Right kidney (tissue), 9 donors: ENCODE measurements around the gene LTO1.

ENCODE experiments used
- DNase-seq: peaks from one replicate; pipeline ENCODE4 v3.0.0-alpha.2; 2016
- long read RNA-seq, 8 donors: transcript quantifications; one replicate each; lab custom pipeline, GENCODE V29; 2026

Gene LTO1, protein sequence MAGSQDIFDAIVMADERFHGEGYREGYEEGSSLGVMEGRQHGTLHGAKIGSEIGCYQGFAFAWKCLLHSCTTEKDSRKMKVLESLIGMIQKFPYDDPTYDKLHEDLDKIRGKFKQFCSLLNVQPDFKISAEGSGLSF
- long read RNA-seq, donor 1, transcript LTO1-201 (5 exons, 2,478 nt): major isoform, 5 of 8 reads
- long read RNA-seq, donor 1, partial matches to known transcripts: 0 of 8 reads
- long read RNA-seq, donor 1, other reads (novel, unspliced or antisense): 0 of 8 reads
- long read RNA-seq, donor 2, partial matches to known transcripts: 41 of 45 reads
- long read RNA-seq, donor 2, other reads (novel, unspliced or antisense): 0 of 45 reads
- long read RNA-seq, donor 3, partial matches to known transcripts: 0 of 2 reads
- long read RNA-seq, donor 3, other reads (novel, unspliced or antisense): 0 of 2 reads
- long read RNA-seq, donor 4, partial matches to known transcripts: 0 of 3 reads
- long read RNA-seq, donor 4, other reads (novel, unspliced or antisense): 0 of 3 reads
- long read RNA-seq, donor 5, partial matches to known transcripts: 0 of 2 reads
- long read RNA-seq, donor 5, other reads (novel, unspliced or antisense): 0 of 2 reads
- long read RNA-seq, donor 6, partial matches to known transcripts: 60 of 66 reads
- long read RNA-seq, donor 6, other reads (novel, unspliced or antisense): 0 of 66 reads
- long read RNA-seq, donor 7, partial matches to known transcripts: 5 of 10 reads
- long read RNA-seq, donor 7, other reads (novel, unspliced or antisense): 0 of 10 reads
- long read RNA-seq, donor 8, partial matches to known transcripts: 0 of 4 reads
- long read RNA-seq, donor 8, other reads (novel, unspliced or antisense): 0 of 4 reads

DNA sequence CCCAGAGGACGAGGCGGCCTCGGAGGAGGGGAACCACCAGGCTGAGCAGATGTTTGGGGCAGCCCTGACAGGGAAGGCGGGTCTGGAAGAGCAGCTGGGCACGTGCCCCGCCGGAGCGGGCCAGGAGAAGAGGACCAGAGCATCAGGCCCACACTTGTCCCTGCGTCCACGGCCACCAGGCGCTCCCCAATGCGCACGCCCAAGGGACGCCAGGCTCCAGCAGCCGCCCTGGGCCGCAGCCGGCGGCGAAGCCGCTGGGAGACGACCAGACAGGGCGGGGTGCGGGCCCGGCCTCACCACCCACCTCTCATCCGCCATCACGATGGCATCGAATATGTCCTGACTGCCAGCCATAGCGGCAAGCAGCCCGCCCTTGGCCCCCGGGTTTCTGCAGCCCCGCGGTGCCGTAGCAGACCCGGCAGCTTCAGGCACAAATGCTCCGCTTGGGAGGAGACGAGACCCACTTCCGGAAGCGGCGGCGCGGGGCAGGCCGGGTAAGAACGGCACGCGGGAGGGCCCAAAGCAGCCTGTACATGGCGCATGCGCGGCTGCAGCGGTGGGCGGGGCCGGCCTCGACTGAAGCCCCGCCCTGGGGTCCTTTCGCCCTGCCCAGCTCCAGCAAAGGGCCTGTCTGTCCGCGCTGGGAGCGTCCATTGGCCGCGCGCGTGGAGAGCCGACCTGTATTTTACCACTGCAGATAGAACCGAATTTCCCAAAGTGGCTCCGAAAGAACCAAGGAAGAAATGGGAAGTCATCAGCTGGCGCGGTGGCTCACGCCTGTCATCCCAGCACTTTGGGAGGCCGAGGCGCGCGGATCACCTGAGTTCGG is at the start of gene LTO1:
LTO1 (minus strand) TSS at position 468 of the 829 bp plus-strand sequence; CDS start at position 354, 114 bp downstream.
- peak; percentile 95 for DNase-seq

DNA sequence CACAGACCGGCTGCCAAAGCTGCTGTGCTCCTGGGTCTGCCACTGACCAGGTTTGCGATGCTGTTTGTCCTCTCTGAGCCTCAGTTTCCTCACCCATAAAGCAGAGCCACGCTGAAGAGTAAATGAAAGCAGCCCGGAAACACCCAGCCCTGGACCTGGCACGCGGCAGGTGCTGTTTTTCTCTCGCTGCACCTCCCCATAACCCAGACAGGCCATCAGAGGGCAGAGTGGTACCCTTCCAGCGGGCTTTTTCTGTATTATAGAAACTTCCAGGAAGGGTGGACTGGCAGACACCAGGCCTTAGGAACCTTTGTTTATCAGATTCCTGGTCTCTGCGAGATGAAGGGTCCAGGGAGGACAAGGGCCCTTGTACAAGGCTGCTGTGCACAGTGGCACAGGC is 46.6 kb upstream of the LTO1 start:
- no peak for DNase-seq

DNA sequence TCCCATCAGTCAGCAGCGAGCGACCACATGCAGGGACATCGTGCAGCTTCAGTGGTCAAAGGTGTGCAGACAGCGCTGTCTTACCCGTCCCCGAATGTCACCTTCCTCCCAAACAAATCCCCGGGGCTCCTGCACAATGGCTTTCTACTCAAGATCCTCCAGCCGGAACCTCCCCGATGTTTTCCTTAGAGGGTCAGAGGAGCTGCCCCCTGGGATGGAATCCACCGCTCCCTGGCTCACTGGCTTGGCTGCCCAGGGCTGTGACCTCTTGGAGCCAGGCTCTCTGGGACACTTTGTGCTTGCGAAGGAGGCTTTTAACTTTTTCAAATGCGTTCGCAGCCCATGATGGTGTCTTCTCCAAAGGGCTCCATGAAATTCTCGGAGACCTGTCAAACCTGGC is 46.0 kb upstream of the LTO1 start:
- peak; percentile 44 for DNase-seq

DNA sequence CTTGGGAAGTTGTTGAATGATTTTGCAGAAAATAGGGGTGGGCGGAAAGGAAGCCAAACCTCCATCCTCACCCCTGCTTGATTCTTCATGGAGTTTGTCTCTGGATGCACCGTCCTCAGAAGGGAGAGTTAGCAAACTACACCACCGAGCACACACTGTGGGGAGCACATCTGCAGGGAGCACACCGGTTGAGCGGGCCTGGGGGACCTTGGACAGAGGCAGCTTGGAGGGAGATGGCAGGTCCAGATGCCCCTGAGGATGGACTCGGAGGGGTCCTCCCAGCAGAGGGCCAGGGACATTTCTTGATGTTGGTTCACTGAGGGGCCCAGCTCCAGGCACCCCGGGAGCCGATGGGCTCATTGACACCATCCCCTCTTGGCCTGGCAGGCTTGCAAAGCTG is 43.8 kb upstream of the LTO1 start:
- no peak for DNase-seq

DNA sequence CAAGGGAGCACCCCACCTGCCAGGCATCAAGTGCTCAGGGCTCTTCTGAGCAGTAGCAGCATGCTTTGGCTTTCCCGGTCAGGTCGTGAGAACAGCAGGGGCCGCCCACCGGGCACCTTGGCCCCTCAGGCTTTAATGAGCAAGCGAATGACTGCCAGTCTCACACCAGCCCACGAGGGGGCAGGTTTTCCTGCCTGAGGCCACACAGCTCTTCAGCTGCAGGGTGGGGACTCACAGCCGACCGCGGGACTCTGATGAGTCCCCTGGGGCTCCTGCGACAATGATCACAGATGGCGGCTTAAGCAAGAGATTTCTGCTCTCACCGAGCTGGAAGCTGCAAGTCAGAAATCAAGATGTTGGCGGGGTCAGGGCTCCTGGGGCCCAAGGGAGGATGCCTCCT is 43.0 kb upstream of the LTO1 start:
- peak; percentile 42 for DNase-seq

DNA sequence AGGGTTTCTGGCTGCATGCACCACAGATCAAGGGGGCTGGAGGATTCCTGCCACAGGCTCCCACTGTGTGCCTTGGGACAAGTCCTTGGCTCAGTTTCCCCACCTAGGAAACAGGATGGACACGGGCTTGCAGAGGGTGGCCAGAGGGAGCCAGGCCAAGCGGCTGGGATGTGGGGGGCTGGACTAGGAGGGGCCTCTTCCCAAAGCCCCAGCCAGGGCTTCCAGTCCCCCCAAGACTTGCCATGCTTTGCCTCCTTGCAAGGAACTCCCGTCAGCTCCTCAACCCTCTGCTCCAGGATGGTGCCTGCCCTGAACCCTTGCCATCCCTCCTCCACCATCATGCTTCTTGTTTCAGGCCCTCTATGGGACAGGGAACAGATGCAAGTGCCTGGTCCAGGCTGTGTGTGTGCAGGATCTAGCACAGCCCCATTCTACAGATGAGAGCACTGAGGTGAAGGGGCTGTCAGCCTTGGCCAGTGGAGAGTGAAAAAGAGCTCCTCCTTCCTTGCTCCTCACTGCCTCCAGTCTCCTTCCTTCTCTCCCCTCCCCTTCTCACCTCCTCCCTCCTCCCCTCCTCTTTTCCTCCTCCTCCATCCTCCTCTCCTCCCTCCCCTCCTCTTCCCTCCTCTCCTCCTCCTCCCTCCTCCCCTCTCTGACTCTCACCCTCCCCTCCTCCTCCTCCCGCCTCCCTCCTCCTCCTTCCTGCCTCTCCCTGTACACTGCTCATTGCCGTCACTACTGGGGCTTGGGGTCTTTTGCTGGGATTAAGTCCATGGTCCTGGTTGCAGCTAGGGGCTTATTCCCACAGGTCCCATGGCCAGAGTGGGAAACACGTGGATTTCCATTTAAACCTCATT is 42.0 kb upstream of the LTO1 start:
- no peak for DNase-seq

DNA sequence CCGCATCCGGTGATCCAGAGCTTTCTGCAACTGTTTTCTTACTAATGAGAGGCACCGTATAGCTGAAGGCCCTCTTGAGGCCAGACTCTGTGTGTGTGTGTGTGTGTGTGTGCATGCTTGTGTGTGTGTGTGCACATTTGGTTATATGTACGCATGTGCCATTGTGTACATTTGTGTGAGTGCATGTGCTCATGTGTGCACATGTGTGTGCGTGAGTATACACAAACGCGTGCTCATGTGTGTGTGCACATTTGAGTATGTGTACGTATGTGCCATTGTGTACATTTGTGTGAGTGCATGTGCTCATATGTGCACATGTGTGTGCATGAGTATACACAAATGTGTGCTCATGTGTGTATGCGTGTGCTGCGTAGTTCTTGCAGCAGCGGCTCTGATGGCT is 40.9 kb upstream of the LTO1 start:
- no peak for DNase-seq

DNA sequence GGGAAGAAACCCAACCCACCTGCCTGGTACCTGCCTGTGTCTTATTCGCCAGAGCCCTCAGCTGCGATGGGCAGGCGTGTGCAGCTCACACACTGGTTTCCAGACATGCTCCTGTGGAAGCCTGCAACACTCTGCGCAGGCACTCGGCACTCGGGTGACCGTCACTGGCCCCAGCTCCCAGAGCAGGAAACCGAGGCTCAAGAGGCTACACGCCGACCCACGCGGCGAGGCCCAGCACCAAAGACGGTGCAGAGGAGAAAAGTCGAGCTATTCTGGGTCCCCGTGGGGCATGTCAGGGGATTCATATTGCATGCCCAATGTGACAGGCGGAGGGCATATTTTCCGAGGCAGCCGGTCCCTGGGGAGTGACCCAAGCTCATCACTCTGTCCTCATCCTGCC is 40.3 kb upstream of the LTO1 start:
- no peak for DNase-seq

DNA sequence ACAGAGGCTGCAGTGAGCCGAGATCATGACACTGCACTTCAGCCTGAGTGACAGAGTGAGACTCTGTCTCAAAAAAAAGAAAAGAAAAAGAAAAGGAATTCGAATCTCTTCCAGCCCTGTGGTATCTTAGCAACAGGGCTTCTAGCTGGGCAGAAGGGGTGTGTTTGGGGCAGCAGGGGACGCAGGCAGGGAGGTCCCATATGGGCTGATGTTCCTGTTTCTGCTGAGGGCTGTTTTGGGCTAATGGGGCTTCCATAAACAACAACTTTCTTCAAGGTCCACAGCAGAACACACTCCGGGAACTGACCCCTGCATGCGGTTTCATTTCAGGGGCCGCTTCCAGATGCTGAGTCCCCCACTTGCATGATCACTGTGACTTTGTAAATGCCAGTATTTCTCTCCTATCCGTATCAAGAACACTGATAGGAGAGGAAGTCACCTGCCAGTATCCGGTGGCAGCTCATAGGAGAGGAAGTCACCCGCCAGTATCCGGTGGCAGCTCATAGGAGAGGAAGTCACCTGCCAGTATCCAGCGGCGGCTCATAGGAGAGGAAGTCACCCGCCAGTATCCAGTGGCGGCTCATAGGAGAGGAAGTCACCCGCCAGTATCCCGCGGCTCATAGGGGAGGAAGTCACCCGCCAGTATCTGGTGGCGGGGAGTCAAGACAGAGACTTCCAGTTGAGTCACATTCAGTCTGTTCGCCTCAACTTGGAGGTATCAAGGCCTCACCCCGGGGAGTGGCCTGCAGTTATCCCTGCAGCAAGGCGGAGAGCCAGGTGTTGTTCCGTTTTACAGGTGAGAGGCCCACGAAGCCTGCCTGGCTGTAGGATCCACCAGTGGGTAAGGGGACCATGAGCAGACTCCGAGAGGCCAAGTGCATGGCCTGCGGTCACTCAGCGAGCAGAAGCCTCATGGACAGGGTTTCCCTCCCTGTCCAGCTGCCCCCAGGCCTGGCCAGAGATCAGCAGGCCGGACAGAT is 37.0 kb upstream of the LTO1 start:
- no peak for DNase-seq

DNA sequence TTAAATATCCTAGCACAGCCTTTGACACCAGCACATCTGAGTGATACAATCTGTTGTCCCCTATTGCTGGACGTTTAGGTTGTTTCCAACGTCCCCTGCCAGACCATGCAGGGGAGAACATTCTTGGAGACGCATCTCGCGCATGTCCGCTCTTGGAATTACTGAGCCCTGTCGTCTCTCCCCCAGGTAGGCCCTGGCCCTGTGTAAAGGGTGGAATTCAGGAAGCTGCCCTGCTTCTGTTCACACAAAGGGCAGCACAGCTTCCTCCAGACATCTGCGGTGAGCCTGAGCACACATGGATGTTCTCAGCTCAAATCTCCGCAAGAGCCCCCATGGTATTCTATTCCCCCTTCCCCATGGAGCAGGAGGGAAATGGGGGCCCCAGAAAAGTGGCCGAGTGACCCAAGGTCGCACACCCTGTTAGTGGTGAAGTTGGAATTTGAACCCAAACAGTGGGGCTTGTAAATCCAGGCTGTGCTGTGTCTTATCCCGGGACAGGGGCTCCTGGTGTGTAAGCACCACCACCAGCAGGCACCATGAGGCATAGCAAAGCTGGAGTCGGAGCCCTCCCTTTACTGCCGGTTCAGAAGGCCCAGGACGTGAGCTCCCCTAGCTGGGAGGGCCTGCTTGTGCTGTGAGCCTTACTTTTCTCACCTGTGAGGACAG is 33.7 kb upstream of the LTO1 start:
- DNase-seq: peak; percentile 46

DNA sequence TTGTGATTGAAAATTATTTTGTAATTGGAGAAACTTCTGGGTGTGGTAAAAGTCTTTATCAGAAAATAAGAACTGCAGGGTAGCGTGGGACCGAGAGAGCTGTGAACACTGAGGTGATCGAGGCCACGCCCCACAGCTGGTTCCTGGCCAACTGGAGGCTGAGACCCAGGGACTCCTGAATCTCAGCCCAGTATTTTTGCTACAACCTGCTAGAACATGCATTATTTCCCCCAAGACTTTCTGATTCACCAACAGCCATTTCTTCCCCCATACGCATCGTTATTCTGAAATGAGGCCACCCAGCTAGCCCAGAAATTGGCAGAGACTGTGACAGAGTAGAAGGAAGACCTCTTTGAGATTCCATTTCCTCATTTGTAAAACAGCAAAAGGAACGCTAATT is 32.0 kb upstream of the LTO1 start:
- DNase-seq: no peak

DNA sequence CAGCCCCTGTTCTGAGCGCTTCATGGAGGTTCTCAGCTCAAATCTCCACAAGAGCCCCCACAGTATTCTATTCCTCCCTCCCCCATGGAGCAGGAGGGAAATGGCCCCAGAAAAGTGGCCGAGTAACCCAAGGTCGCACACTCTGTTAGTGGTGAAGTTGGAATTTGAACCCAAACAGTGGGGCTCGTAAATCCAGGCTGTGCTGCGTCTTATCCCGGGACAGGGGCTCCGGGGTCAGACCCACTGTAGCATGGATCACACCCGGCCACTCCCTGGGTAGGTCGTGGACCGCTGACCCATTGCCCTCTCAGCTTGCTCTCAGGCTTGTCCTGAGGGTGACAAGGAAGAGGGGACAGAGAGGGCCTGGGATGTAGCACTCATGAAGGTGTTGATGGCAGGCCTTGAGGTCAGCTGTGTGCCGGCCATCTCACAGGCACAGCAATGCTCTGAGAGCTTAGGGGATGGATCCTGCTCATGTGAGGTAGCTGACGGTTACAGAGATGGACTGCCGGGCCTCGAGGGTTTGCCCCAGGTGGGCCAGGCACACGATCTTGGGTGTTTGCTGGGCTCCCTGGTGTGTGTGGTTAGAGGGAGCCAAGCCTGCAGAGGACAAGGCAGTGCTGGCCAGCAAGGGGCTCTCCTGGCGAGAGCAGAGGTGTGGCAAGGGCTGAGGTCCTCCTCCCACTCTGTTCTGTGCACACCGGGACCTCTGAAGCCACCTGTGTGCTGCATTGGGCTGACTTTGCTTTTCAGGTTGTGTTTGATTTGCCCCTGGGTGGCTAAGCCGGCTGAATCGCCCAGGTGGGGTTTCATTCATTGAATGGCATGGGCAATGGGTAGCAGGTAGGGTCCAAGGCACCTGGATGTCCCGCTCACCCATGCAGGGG is 31.0 kb upstream of the LTO1 start:
- no peak for DNase-seq

DNA sequence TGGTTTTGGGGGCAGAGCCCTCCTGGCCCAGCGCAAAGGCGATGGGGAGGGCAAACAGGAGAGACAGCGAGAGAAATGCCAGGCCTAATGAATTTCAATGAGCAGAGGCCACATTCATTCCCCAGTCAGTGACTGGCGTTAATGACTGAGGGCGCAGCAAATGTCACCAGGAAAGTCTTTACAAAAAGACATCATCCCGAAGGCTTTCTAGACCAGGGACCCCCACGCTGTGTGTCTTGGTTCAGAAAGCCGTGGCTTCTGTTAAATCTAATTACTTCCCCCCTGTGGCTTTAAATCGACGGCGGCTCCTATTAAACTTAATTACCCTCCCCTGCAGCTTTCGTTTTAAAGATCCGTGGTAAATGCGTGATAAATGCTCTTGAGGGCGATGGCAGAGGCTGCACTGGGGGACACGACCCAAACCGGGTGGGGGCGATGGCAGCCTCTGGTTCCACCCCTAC is 30.2 kb upstream of the LTO1 start:
- no peak for DNase-seq

DNA sequence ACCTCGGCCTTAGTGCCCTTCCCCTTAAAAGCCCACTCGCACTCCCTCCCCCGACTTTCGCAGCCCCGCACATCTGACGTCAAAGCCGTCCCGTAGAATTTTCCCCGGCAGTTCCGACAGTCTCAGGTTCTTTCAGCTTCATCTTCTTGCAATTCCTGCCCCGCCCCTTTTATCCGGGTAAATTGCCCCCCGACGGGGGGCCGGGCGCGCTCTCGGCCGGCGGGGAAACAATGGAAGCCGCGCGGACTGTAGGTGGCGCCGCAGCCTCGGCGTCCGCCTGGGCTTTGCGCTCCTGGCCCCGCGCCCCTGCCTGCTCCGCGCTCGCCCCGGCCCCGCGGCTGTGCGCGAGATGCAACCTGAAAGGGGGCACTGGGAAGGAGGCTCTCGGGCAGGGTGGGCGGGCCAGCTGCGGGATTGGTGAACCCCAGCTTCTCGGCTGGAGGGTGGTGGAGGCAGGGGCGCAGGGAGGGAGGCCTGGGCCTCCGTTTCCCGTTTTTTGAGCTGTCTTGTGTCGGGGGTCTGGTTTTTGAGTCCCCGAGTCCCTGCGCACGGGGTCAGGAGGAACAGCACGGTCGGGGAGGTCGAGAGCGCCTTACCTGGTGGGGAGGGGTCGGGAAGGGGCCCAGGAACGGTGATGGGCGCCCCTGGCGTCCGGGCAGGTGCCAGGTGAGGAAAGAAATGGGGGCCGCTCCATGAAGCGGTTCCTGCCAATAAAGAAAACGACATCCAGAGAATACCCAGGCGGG is 29.5 kb upstream of the LTO1 start:
- DNase-seq: peak; percentile 69

DNA sequence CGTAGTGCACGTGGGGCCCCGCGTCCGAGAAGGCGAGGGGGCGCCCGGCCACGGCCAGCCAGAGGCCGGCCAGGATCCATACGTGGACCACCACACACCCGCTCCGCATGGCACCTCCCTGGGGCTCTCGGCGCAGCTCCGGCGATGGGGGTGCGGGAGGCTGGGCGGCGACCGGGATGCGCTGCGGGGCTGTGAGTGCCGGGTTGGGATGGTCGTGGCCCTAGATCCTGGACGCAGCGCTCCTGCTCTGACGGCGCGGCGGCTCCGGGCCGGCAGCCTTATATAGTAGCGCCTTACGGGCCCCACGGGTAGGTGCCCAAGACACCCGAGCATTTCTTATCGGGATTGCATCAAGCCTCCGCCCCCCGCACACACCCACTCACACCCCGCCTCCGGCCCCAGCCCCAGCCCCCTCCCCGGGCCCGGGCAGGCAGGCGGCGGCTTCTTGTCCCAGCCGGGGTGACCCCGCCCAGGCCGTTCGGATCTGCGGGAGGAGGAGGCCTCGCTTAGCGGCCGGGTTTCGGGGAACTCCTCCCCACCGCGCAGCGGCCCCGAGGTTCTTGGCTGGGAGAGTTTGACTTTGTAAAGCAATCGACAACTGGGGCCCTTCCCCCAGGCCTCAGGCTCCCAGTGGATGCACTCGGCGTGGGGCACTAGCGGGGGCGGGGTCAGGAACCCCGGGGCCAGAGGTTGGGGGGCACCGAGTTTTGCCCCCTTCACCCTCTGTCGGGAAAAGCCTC is 28.8 kb upstream of the LTO1 start, which contains the start of gene FGF19:
FGF19 (minus strand) TSS at position 255 of the 740 bp plus-strand sequence; CDS start at position 109, 146 bp downstream.
- peak; percentile 63 for DNase-seq

DNA sequence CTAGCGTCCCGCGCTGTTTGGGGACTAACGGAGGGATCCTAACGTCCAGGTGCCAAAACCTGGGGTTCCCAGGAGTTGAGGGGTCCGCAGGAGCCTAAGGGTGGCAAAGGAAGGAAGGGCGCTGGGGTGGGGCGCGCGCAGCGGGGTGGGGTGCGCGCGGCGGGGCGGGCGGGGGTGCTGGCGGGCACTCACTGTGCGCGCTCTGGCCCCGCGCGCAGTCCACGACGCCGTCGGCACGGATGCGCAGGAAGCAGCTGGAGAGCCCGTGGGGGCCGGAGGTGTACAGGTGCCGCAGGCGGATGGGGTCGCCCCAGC is 28.3 kb upstream of the LTO1 start:
- no peak for DNase-seq
